Measurements from ENCODE around the gene PTGES.

GRCh38 chr9:129704807-129705206 is 48.0 kb downstream of the PTGES start:
- TF ChIP-seq FOXM1 (IDR thresholded peaks at IDR 0.05; ENCODE audit: borderline replicate concordance, low read depth) = no peak
- TF ChIP-seq REST (IDR thresholded peaks at IDR 0.05; ENCODE audit: low read depth) = no peak
- TF ChIP-seq EP300 (IDR thresholded peaks at IDR 0.05; ENCODE audit: borderline replicate concordance) = no peak
- TF ChIP-seq TAF1 (IDR thresholded peaks at IDR 0.05; ENCODE audit: low read depth) = no peak
- no peak for TF ChIP-seq MAX (IDR thresholded peaks at IDR 0.05)
- no peak for TF ChIP-seq CEBPB (IDR thresholded peaks at IDR 0.05)
- TF ChIP-seq TCF12 (IDR thresholded peaks at IDR 0.05; ENCODE audit: low read depth) = no peak
- TF ChIP-seq YY1 (IDR thresholded peaks at IDR 0.05; ENCODE audit: low read depth) = no peak
- TF ChIP-seq EGR1 (IDR thresholded peaks at IDR 0.05) = no peak

Data from Ishikawa (cell line).